Vagina (tissue), 2 donors: Measurements from ENCODE around the gene OXT.

Experiments used
- CTCF ChIP-seq, 3 experiments: fragments of 450-650 bp in 2 of 3; fragments of 200-600 bp in 1 of 3; sonication (generic) in 1 of 3; IDR thresholded peaks; one replicate each; pipeline ENCODE4 v1.5.1; 2017 to 2019; ENCODE audit warnings: antibody characterized with exemption in 3 of 3, mild to moderate bottlenecking in 2 of 3, moderate library complexity in 2 of 3
- POLR2AphosphoS5 ChIP-seq, 2 donors: sonication (generic); formaldehyde crosslinking; IDR thresholded peaks; one replicate each; pipeline ENCODE4 v1.9.0; 2017; ENCODE audit warnings: antibody characterized with exemption in 2 of 2, mild to moderate bottlenecking in 2 of 2, low read depth in 1 of 2; ENCODE audit not compliant: insufficient read depth in 1 of 2

- TF ChIP-seq POLR2AphosphoS5 (IDR thresholded peaks at IDR 0.05; ENCODE audit: insufficient read depth in 1 of 2, low read depth in 1 of 2): no peak
- no peak for TF ChIP-seq CTCF (IDR thresholded peaks at IDR 0.05)
Measured at GRCh38 chr20:3047486-3048419, 23.7 kb upstream of the OXT start.
